HEK293 (cell line): ENCODE data around the gene SSBP2.

Experiments used
- EGR2 ChIP-seq: fragments of 450-650 bp; formaldehyde crosslinking; IDR thresholded peaks from 2 replicates; pipeline ENCODE4 v1.5.1; 2016; ENCODE audit warnings: low read depth, missing biosample characterization, missing genetic modification characterization
- HOXC10 ChIP-seq: sonication (generic); formaldehyde crosslinking; IDR thresholded peaks from 2 replicates; pipeline ENCODE4 v1.8.1; 2023; ENCODE audit warnings: mild to moderate bottlenecking, missing genetic modification reagents
- YY2 ChIP-seq: fragments of 450-650 bp; formaldehyde crosslinking; IDR thresholded peaks from 2 replicates; pipeline ENCODE4 v1.5.1; 2016; ENCODE audit warnings: missing biosample characterization, missing genetic modification characterization
- ZNF561 ChIP-seq: fragments of 450-650 bp; IDR thresholded peaks from 2 replicates; pipeline ENCODE4 v1.5.1; 2018; ENCODE audit warnings: missing biosample characterization, missing genetic modification characterization, borderline replicate concordance
- ZNF660 ChIP-seq: fragments of 450-650 bp; IDR thresholded peaks from 2 replicates; pipeline ENCODE4 v1.5.1; 2018; ENCODE audit warnings: missing biosample characterization, mild to moderate bottlenecking, missing genetic modification characterization
- TF ChIP-seq, protein P1 (sequence below): fragments of 450-650 bp; formaldehyde crosslinking; IDR thresholded peaks from 2 replicates; pipeline ENCODE4 v1.5.1; 2016; ENCODE audit warnings: missing biosample characterization, missing genetic modification characterization
- TF ChIP-seq, protein P2 (sequence below): sonication (generic); formaldehyde crosslinking; IDR thresholded peaks from 2 replicates; pipeline ENCODE4 v1.8.1; 2022; ENCODE audit warnings: mild to moderate bottlenecking, moderate library complexity, missing genetic modification reagents
- TF ChIP-seq, protein P3 (sequence below): fragments of 450-650 bp; formaldehyde crosslinking; IDR thresholded peaks from 2 replicates; pipeline ENCODE4 v1.5.1; 2016; ENCODE audit warnings: missing biosample characterization, missing genetic modification characterization
- TF ChIP-seq, protein P4 (sequence below): IDR thresholded peaks from 2 replicates; pipeline ENCODE4 v1.6.1; 2011; ENCODE audit warnings: mild to moderate bottlenecking, low read depth, low read length, borderline replicate concordance
- TF ChIP-seq, protein P5 (sequence below): fragments of 450-650 bp; formaldehyde crosslinking; IDR thresholded peaks from 2 replicates; pipeline ENCODE4 v1.5.1; 2017; ENCODE audit warnings: missing biosample characterization, missing genetic modification characterization

DNA sequence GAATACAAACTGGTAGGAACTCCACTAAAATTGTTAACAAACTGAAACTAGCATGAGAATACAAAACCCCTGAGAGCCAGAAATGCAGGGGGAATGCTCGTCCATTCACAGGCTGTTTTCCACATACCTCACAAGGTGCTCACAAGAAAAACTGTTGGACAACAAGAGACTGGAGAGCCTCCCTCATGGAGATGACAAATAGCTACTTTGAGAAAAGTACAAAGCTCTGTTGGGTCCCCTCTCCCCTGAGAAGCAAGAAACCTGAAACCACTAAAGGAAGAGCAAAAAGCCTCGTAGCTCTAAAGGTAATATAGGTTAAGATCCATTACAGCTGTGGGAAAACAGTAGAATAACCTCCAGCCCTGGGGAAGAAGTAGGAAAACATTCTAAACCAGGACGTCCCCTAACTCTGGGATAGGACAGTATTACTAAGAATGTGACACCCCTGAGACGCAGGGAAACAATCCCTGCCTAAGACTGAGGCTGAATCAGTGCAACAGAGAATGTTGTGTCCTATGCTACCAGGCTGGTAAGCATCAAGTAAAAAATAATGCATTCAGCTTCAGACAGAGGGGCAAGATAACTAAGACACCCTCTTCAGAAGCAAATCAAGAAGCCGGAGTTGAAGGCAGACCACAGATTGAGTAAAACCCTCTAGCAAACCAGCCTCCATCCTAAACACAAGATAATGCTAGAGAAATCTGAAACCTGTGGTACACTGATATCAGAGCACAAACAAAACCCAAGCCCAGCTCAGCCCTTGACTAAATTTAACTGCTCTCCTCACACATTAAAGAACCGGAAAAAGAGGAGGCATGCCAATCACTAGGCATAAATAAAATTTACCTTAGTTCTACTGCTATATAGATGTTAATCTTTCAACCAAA lies 160.2 kb downstream of the SSBP2 start:
- TF ChIP-seq, protein P1, sequence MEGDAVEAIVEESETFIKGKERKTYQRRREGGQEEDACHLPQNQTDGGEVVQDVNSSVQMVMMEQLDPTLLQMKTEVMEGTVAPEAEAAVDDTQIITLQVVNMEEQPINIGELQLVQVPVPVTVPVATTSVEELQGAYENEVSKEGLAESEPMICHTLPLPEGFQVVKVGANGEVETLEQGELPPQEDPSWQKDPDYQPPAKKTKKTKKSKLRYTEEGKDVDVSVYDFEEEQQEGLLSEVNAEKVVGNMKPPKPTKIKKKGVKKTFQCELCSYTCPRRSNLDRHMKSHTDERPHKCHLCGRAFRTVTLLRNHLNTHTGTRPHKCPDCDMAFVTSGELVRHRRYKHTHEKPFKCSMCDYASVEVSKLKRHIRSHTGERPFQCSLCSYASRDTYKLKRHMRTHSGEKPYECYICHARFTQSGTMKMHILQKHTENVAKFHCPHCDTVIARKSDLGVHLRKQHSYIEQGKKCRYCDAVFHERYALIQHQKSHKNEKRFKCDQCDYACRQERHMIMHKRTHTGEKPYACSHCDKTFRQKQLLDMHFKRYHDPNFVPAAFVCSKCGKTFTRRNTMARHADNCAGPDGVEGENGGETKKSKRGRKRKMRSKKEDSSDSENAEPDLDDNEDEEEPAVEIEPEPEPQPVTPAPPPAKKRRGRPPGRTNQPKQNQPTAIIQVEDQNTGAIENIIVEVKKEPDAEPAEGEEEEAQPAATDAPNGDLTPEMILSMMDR (tag by site-specific recombination) = no peak
- TF ChIP-seq, protein P2, sequence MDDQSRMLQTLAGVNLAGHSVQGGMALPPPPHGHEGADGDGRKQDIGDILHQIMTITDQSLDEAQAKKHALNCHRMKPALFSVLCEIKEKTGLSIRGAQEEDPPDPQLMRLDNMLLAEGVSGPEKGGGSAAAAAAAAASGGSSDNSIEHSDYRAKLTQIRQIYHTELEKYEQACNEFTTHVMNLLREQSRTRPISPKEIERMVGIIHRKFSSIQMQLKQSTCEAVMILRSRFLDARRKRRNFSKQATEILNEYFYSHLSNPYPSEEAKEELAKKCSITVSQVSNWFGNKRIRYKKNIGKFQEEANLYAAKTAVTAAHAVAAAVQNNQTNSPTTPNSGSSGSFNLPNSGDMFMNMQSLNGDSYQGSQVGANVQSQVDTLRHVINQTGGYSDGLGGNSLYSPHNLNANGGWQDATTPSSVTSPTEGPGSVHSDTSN (CRISPR knock-in tag) = no peak
- TF ChIP-seq ZNF561 (tag by site-specific recombination) (no peak), EGR2 (tag by site-specific recombination) (no peak), HOXC10 (no peak), ZNF660 (no peak), YY2 (tag by site-specific recombination) (no peak)
- TF ChIP-seq, protein P3, sequence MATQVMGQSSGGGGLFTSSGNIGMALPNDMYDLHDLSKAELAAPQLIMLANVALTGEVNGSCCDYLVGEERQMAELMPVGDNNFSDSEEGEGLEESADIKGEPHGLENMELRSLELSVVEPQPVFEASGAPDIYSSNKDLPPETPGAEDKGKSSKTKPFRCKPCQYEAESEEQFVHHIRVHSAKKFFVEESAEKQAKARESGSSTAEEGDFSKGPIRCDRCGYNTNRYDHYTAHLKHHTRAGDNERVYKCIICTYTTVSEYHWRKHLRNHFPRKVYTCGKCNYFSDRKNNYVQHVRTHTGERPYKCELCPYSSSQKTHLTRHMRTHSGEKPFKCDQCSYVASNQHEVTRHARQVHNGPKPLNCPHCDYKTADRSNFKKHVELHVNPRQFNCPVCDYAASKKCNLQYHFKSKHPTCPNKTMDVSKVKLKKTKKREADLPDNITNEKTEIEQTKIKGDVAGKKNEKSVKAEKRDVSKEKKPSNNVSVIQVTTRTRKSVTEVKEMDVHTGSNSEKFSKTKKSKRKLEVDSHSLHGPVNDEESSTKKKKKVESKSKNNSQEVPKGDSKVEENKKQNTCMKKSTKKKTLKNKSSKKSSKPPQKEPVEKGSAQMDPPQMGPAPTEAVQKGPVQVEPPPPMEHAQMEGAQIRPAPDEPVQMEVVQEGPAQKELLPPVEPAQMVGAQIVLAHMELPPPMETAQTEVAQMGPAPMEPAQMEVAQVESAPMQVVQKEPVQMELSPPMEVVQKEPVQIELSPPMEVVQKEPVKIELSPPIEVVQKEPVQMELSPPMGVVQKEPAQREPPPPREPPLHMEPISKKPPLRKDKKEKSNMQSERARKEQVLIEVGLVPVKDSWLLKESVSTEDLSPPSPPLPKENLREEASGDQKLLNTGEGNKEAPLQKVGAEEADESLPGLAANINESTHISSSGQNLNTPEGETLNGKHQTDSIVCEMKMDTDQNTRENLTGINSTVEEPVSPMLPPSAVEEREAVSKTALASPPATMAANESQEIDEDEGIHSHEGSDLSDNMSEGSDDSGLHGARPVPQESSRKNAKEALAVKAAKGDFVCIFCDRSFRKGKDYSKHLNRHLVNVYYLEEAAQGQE (tag by site-specific recombination) = no peak
- TF ChIP-seq, protein P4, sequence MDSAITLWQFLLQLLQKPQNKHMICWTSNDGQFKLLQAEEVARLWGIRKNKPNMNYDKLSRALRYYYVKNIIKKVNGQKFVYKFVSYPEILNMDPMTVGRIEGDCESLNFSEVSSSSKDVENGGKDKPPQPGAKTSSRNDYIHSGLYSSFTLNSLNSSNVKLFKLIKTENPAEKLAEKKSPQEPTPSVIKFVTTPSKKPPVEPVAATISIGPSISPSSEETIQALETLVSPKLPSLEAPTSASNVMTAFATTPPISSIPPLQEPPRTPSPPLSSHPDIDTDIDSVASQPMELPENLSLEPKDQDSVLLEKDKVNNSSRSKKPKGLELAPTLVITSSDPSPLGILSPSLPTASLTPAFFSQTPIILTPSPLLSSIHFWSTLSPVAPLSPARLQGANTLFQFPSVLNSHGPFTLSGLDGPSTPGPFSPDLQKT = no peak
- TF ChIP-seq, protein P5, sequence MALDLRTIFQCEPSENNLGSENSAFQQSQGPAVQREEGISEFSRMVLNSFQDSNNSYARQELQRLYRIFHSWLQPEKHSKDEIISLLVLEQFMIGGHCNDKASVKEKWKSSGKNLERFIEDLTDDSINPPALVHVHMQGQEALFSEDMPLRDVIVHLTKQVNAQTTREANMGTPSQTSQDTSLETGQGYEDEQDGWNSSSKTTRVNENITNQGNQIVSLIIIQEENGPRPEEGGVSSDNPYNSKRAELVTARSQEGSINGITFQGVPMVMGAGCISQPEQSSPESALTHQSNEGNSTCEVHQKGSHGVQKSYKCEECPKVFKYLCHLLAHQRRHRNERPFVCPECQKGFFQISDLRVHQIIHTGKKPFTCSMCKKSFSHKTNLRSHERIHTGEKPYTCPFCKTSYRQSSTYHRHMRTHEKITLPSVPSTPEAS (tag by site-specific recombination) = no peak
